ENCODE results near the gene GALR2.
"Not testable (repeated sequence)": the region's sequence is repeated elsewhere in the genome, so short reads cannot be mapped to it uniquely, and the experiment has no call there.

The GALR2 gene

GRCh38 chr17:76050538-76051467 is 23.8 kb upstream of the GALR2 start:
- no peak for FAIRE-seq

- FAIRE-seq: no peak
Measured at GRCh38 chr17:76051561-76051960, 23.0 kb upstream of the GALR2 start.

- FAIRE-seq: no peak
Measured at GRCh38 chr17:76053246-76054111, 21.1 kb upstream of the GALR2 start.

GRCh38 chr17:76054112-76054476 is 20.5 kb upstream of the GALR2 start:
- no peak for FAIRE-seq

GRCh38 chr17:76056882-76057281 is 17.7 kb upstream of the GALR2 start:
- FAIRE-seq: no peak

- not testable (repeated sequence) for FAIRE-seq
Measured at GRCh38 chr17:76058264-76058663, 16.3 kb upstream of the GALR2 start.

GRCh38 chr17:76063875-76064546 is 10.6 kb upstream of the GALR2 start:
- FAIRE-seq: no peak

GRCh38 chr17:76065775-76066174 is 8.8 kb upstream of the GALR2 start:
- no peak for FAIRE-seq

GRCh38 chr17:76071531-76072147 is 2.9 kb upstream of the GALR2 start:
- FAIRE-seq: no peak

GRCh38 chr17:76072148-76072858 is 2.3 kb upstream of the GALR2 start, which contains the start of gene SRP68:
Gene SRP68 (minus strand): TSS chr17:76072517. CDS start chr17:76072491, 26 bp downstream.
- FAIRE-seq: peak; percentile 61

- FAIRE-seq: no peak
Measured at GRCh38 chr17:76075364-76076145, 974 bp downstream of the GALR2 start.

GRCh38 chr17:76076146-76076764 is 1.7 kb downstream of the GALR2 start:
- FAIRE-seq: no peak

- FAIRE-seq: no peak
Measured at GRCh38 chr17:76076765-76077583, 2.4 kb downstream of the GALR2 start.

GRCh38 chr17:76077584-76078110 is 3.1 kb downstream of the GALR2 start:
- FAIRE-seq: no peak

GRCh38 chr17:76078370-76078769 is 3.8 kb downstream of the GALR2 start:
- FAIRE-seq: not testable (repeated sequence)

GRCh38 chr17:76078860-76079534 is 4.4 kb downstream of the GALR2 start, which contains the start of gene ZACN:
Gene ZACN (plus strand): TSS chr17:76079182. CDS start chr17:76079265, 83 bp downstream.
- FAIRE-seq: no peak

GRCh38 chr17:76079535-76079955 is 5.0 kb downstream of the GALR2 start:
- no peak for FAIRE-seq

GRCh38 chr17:76079956-76080767 is 5.6 kb downstream of the GALR2 start:
- FAIRE-seq: no peak

Measured in G401.6 (cell line).